GM21786 (cell line): ENCODE measurements around the gene CCIN.
"Not testable (repeated sequence)": the region's sequence is repeated elsewhere in the genome, so short reads cannot be mapped to it uniquely, and the experiment has no call there.

ENCODE experiments used
- ATAC-seq: cut with Tn5 transposase; IDR thresholded peaks from one replicate; pipeline ENCODE4 v1.9.1; 2021; ENCODE audit not compliant: unreplicated experiment

Gene CCIN

GRCh38 chr9:36169166-36169565, at the start of gene CCIN:
Gene CCIN (plus strand): TSS chr9:36169388. CDS start chr9:36169503, 115 bp downstream.
- ATAC-seq: no peak

- ATAC-seq: no peak
Observed at GRCh38 chr9:36119476-36119875, 49.7 kb upstream of the CCIN start.

- ATAC-seq: no peak
Observed at GRCh38 chr9:36120705-36121104, 48.5 kb upstream of the CCIN start.

DNA sequence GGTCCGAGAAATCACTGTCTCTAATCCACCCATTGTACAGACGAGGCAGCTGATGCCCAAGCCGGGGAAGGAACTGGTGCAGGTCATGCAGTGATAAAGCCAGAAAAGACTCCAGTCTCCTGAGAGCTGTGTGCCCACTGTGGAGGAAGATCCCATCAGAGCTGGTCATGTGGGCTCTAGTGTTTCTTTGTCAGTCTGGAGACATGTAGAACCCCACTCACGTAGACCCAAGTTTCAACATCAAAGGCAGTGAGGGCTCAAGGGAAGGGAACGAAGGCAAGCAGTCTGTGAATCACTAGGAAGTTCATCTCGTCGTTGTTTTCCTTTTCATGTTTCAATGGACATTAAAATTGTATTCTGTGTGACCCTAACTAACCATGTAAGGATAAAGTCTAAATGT, 47.2 kb upstream of the CCIN start:
- ATAC-seq: no peak

DNA sequence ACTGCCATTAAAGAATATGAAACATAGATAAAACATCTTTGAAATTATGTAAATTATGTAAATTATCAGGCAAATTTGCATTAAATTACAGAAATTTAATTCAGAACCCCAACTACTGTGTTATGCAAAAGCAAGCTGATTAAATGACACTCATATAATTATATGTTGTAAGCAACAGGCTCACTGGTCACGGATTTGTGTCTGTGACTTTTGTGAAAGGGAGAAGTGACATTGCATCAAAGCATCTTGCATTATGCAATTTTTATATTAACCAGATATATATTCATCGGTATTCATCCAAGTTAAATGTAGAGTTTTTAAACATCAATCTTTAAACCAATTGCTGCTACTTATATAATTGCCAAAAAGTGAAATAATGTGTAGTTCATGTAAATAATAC, 45.7 kb upstream of the CCIN start:
- no peak for ATAC-seq

- no peak for ATAC-seq
Observed at GRCh38 chr9:36125062-36125855, 43.9 kb upstream of the CCIN start.

DNA sequence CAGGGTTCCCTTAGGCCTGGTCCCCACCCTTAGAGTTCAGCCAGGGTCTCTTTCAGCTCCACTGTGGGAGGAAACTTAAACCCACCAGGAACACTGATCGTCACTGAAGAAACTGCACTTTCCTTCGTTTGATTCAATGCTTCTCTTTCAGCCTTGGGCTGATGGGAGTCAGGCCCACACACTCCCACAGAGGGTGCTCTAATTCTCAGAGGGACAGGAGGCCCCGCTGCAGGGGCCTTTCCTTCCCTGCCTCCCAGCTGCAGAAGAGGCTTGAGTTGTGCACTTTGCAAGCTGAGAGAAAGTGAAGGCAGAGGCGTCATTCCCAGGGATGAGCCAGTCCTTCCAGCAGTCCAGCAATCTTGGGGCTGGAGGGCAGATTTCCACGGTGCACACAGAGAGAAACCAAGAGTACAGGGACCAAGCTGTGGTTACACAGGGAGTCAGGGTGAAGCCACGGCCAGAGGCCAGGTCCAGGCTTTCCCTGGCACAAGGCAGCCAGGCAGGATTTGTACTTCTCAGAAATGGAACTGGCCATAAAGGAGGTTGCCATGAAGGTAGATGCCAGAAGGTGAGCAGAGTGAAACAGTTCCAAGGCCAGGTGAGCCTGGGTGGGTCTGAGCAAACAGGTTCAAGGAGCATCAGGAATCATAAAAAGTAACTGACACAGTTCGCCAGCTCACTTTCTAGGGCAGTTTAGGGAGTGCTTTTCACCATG, 43.0 kb upstream of the CCIN start:
- no peak for ATAC-seq

DNA sequence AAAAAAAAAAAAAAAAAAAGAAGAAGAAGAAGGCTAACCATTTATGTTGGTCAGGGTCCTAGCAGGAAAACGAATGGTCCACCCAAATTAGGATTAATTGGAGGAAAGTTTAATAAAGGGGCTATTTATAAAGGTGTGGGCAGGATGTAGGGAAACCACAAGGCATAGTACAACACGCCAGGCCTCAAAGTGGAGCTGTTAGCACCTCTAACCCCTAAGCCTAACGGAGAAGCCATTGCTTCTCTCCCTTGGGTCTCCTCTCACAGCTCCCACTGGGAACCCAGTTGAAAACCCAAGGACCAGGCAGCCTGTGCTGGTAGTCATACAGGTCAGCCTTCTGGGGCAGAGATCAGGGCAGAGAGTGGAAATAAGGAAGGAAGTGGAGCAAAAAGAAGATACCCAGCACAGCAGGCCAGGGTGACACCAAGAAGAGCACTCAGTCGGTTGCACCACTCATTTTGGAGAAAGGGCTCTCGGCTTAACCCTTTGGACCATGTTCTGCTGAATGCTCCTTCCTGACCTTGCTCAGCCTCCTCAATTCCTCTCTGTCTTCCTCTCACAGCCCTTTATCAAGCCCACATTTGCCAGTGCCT, 41.4 kb upstream of the CCIN start:
- no peak for ATAC-seq

- ATAC-seq: no peak
Observed at GRCh38 chr9:36128349-36128748, 40.8 kb upstream of the CCIN start.

DNA sequence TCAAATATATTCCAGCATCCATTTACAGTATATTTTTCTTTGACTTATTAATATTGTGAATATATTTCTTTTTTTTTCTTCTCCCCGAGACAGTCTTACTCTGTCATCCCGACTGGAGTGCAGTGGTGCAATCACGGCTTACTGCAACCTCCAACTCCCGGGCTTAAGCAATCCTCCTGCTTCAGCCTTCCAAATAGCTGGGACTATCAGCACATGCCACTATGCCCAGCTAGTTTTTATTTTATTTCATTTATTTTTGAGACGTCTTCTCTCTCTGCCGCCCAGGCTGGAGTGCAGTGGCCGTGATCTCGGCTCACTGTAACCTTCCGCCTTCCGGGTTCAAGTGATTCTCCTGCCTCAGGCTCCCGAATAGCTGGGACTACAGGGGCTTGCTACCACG, 40.0 kb upstream of the CCIN start:
- no peak for ATAC-seq

DNA sequence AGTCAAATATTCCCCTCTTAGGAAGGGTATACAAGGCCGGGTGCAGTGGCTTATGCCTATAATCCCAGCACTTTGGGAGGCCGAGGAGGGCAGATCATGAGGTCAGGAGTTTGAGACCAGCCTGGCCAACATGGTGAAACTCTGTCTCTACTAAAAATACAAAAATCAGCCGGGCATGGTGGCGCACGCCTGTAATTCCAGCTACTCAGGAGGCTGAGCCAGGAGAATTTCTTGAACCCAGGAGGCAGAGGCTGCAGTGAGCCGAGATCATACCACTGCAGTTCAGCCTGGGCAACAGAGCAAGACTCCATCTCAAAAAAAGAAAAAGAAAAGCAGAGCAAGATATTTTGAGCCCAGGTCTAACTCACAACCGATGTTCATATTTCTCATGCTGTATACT, 37.5 kb upstream of the CCIN start:
- ATAC-seq: not testable (repeated sequence)

- ATAC-seq: no peak
Observed at GRCh38 chr9:36132086-36132485, 37.1 kb upstream of the CCIN start.

DNA sequence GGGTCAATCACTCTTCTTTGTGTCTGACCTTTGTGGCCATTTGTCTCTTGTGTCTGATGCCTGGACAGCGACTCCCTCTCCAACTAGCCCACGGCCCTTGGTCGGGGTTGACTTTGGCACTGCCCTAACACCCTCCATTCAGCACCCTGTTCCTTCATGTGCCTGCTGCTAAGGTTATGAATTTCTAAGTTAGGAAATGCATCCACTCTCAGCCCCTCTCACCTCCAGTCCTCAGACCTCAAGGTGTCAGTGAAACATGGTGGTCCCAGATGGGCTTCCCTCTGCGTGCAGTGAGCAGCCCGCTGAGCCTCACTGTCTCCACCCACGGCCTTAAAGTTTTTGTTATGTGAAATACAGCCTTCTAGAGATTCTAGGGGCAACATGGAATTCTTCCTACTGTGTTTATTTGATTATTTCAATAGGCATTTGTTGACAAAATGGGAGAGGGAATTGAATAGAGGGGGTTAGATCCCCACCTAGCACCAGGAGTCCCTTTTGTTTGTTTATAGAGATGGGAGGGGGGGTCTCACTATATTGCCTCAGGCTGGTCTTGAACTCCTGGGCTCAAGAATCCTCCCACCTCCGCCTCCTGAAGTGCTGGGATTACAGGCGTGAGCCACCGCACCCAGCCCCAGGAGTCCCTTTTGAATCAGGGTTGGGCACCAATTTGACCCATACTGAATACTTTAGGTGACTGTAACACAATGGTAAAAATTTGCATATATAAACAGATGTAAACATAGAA, 34.3 kb upstream of the CCIN start:
- ATAC-seq: no peak

- no peak for ATAC-seq
Observed at GRCh38 chr9:36135741-36136271, 33.4 kb upstream of the CCIN start.

DNA sequence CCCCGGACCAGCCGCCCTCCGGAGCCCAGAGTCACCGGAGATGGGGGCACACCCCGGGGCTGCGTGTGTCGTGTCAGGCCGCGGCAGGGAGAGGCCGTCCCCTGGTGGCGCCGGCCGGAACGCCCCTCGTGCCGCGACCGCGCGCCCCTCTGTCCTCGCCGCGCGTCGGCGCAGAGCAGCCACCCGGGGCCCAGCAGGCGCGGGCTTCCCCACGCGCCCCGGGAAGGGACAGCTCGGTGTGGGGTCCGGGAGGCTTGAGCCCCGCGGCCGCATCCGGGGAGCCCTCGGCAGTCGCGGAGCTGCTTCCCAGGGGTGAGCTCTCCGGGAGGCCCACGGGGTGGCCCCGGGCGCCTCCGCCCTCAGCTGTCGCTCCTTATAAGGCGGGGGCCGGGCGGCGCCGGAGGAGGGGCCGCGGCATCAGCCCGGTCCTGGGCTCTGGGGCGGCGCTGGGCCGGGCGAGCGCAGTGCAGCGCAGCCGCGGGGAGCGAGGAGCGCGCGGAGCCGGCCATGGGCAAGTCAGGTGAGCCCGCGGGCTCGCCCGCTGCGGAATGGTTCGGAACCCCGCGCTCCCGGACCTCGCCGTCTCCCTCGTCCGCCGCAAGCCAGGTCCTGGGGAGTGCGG, 32.8 kb upstream of the CCIN start, which contains the start of gene GLIPR2:
Gene GLIPR2, plus strand, starts transcription at position 462 of the 622 bp plus-strand sequence. Its CDS starts 46 bp downstream, at position 508.
- ATAC-seq: peak; percentile 96

- ATAC-seq: peak; percentile 12
Observed at GRCh38 chr9:36136894-36137391, 32.2 kb upstream of the CCIN start.

- no peak for ATAC-seq
Observed at GRCh38 chr9:36137392-36138004, 31.7 kb upstream of the CCIN start.

DNA sequence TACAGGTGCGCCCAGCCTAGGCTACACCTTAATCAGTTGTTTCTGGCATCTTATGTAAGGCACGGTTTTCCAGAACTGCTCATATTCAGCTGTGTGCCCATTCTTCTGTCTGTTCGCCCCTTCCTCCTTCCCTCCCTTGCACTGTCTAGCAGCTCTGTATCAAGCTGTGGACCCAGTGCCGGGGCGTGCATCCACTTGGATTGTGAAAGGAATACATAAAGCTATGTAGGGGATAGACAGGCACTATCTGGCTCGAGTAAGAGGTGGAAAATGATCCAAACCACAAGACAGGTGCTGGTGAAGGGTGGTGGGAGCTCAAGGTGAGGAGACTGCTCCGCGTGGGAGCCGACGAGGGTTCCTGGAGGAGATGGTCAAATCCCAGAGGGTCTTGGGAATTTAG, 30.7 kb upstream of the CCIN start:
- no peak for ATAC-seq

DNA sequence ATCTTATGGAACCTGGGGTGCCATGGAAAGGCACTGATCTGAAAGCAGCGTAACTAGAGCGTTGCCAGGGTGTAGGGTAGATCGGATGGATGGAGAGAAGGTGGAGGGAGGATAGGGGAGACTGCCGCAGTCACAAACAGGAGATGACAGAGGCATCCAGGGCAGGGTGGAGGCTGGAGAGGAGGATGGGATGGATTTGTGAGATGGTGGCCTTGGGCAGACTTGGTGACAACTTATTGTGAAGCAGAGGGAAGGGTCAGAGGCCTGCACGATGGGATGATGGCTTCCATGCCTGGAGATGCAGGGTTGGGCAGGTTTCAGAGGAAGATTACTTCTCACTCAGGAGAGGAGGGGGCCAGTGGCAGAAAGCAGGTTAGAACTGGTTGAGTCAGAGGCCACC, 30.3 kb upstream of the CCIN start:
- no peak for ATAC-seq
